ENCODE data around the gene C12orf75.
"Not testable (repeated sequence)": the region's sequence is repeated elsewhere in the genome, so short reads cannot be mapped to it uniquely, and the experiment has no call there.

Gene C12orf75

GRCh38 chr12:105382771-105383622 lies 52.5 kb downstream of the C12orf75 start:
- DNase-seq: no peak

GRCh38 chr12:105384220-105384619 lies 53.7 kb downstream of the C12orf75 start:
- DNase-seq: no peak

GRCh38 chr12:105384916-105385535 lies 54.5 kb downstream of the C12orf75 start:
- DNase-seq: no peak

- DNase-seq: no peak
Observed at GRCh38 chr12:105386431-105386830, 55.9 kb downstream of the C12orf75 start.

- no peak for DNase-seq
Observed at GRCh38 chr12:105391231-105391630, 60.7 kb downstream of the C12orf75 start.

GRCh38 chr12:105393587-105393986 lies 63.1 kb downstream of the C12orf75 start:
- no peak for DNase-seq

GRCh38 chr12:105396024-105396423 lies 65.5 kb downstream of the C12orf75 start:
- no peak for DNase-seq

GRCh38 chr12:105396983-105397382 lies 66.5 kb downstream of the C12orf75 start:
- no peak for DNase-seq

- DNase-seq: no peak
Observed at GRCh38 chr12:105398930-105399329, 68.4 kb downstream of the C12orf75 start.

- no peak for DNase-seq
Observed at GRCh38 chr12:105399428-105400081, 69.1 kb downstream of the C12orf75 start.

- no peak for DNase-seq
Observed at GRCh38 chr12:105400227-105400626, 69.7 kb downstream of the C12orf75 start.

GRCh38 chr12:105401198-105401597 lies 70.7 kb downstream of the C12orf75 start:
- DNase-seq: no peak

GRCh38 chr12:105402366-105402765 lies 71.9 kb downstream of the C12orf75 start:
- no peak for DNase-seq

- no peak for DNase-seq
Observed at GRCh38 chr12:105403095-105403494, 72.6 kb downstream of the C12orf75 start.

- not testable (repeated sequence) for DNase-seq
Observed at GRCh38 chr12:105404134-105404533, 73.6 kb downstream of the C12orf75 start.

GRCh38 chr12:105406497-105406896 lies 76.0 kb downstream of the C12orf75 start:
- no peak for DNase-seq

GRCh38 chr12:105409279-105409678 lies 78.8 kb downstream of the C12orf75 start:
- DNase-seq: no peak

- DNase-seq: no peak
Observed at GRCh38 chr12:105409801-105410471, 79.4 kb downstream of the C12orf75 start.

GRCh38 chr12:105413911-105414487 lies 83.5 kb downstream of the C12orf75 start:
- no peak for DNase-seq

GRCh38 chr12:105417732-105418131 lies 87.2 kb downstream of the C12orf75 start:
- DNase-seq: no peak

- no peak for DNase-seq
Observed at GRCh38 chr12:105418229-105418628, 87.7 kb downstream of the C12orf75 start.

GRCh38 chr12:105418821-105419291 lies 88.4 kb downstream of the C12orf75 start:
- no peak for DNase-seq

- no peak for DNase-seq
Observed at GRCh38 chr12:105419606-105420005, 89.1 kb downstream of the C12orf75 start.
